ENCODE measurements around the gene FGFR2. TPM values are rescaled to one million over a fixed set of nuclear protein-coding genes. Genes with fewer than 3 reads are reported as not detected.

Gene FGFR2
- total RNA-seq, 1 donor from 2014 or later: 4.4 TPM

DNA sequence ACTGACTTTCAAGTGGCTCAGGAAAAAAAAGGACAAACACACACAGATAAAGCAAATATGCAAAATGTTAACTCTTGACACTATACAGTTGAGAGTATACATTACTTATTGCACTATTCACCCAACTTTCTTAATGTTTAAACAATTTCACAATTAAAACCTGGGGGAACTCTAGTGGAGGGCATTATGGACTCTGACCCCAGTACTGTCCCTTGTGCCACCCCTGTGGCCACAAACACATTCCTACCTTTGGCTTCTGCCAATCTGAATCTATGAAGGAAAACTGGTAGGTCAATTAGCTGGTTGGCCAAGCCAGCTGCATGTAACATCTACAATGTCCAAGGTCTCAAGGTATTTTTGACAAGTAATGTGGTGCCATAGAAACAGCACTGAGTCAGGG, 7.5 kb upstream of the FGFR2 start:
- intact Hi-C loops (cut with DNase I): loop anchor here (10.0 kb wide), 1 partner anchor 129 kb away; no protein-coding TSS in a partner anchor
- Histone ChIP-seq H3K27ac (no peak overlapping the region), H3K4me1 (no peaks in the 10 kb centered on the region), H3K9me3 (no peaks in the 10 kb centered on the region), H3K27me3 (no peaks in the 10 kb centered on the region), H3K36me3 (no peaks in the 10 kb centered on the region), H3K4me3 (no peak overlapping the region)
- TF ChIP-seq, protein P1, sequence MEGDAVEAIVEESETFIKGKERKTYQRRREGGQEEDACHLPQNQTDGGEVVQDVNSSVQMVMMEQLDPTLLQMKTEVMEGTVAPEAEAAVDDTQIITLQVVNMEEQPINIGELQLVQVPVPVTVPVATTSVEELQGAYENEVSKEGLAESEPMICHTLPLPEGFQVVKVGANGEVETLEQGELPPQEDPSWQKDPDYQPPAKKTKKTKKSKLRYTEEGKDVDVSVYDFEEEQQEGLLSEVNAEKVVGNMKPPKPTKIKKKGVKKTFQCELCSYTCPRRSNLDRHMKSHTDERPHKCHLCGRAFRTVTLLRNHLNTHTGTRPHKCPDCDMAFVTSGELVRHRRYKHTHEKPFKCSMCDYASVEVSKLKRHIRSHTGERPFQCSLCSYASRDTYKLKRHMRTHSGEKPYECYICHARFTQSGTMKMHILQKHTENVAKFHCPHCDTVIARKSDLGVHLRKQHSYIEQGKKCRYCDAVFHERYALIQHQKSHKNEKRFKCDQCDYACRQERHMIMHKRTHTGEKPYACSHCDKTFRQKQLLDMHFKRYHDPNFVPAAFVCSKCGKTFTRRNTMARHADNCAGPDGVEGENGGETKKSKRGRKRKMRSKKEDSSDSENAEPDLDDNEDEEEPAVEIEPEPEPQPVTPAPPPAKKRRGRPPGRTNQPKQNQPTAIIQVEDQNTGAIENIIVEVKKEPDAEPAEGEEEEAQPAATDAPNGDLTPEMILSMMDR (IDR thresholded peaks at IDR 0.05): no peak
- DNase-seq (ENCODE audit: low spot score in 2 of 2): no peak

DNA sequence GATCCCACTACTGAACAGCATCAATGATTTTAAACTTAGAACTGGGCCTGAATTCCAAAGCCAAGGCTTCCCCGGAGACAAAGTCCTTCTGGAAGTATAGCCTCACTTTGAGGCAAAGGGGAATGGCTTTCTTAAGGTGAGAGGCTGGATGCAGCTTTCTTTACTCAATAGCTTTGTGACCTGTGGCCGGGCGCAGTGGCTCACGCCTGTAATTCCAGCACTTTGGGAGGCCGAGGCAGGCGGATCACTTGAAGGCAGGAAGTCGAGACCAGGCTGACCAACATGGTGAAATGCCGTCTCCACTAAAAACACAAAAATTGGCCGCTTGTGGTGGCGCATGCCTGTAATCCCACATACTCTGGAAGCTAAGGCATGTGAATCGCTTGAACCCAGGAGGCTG, 3.2 kb upstream of the FGFR2 start:
- no peaks in the 10 kb centered on the region for H3K9me3 ChIP-seq
- H3K4me3 ChIP-seq: no peak overlapping the region
- H3K27me3 ChIP-seq: no peaks in the 10 kb centered on the region
- intact Hi-C loops (cut with DNase I): loop anchor here (10.0 kb wide), 1 partner anchor 133 kb away; no protein-coding TSS in a partner anchor
- H3K4me1 ChIP-seq: no peaks in the 10 kb centered on the region
- TF ChIP-seq, protein P1 (IDR thresholded peaks at IDR 0.05): no peak
- no peak for DNase-seq (ENCODE audit: low spot score in 2 of 2)
- no peak overlapping the region for H3K27ac ChIP-seq
- no peaks in the 10 kb centered on the region for H3K36me3 ChIP-seq

DNA sequence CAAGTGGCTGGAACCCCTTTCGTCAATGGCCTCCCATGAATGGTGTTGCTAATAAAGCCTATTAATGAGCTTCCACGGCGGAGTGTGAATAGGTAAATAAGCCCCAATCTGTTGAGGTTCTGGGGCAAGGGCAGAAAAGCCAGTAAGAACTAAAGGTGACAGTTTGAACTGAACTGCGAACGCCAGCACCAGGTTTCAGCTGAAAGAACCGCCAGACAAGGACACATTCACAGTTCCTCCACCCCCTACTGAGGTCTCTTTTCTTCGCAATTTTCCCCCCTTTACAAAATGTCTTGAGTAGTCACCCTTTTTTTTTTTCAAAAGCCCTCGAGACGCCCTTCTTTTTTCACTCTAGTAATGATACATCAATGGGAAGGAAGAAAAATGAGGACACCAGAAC, 2.4 kb upstream of the FGFR2 start:
- DNase-seq (ENCODE audit: low spot score in 2 of 2): no peak
- H3K4me3 ChIP-seq: no peak overlapping the region
- intact Hi-C loops (cut with DNase I): loop anchor here (10.0 kb wide), 1 partner anchor 134 kb away; no protein-coding TSS in a partner anchor
- TF ChIP-seq, protein P1 (IDR thresholded peaks at IDR 0.05): no peak
- H3K9me3 ChIP-seq: no peaks in the 10 kb centered on the region
- no peaks in the 10 kb centered on the region for H3K36me3 ChIP-seq
- H3K27ac ChIP-seq: no peak overlapping the region
- peaks cover 0 to 3% of the 10 kb centered on the region in 2 donors for H3K4me1 ChIP-seq
- no peaks in the 10 kb centered on the region for H3K27me3 ChIP-seq

DNA sequence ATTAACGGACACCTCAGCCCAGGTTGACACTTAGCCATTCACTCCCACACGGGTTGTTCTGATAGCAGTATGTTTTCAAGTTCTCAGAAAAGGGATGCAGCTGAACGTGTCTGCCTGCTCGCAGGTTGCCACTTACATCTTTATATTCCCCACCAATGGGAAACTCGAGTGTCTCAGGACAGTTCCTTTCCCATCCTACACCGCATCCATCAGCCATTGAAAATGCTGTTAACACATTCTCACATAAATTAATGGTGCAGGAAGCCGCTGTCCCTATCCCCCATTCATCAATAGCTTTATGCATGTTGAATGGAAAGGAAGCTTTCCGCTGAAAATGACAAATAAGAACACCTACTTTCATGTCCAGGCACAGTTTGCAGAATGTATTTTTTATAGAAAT, 1.7 kb upstream of the FGFR2 start:
- Histone ChIP-seq H3K9me3 (no peaks in the 10 kb centered on the region), H3K36me3 (no peaks in the 10 kb centered on the region), H3K4me3 (no peak overlapping the region), H3K27me3 (no peaks in the 10 kb centered on the region), H3K4me1 (peaks cover 0 to 3% of the 10 kb centered on the region in 2 donors), H3K27ac (no peak overlapping the region)
- TF ChIP-seq, protein P1 (IDR thresholded peaks at IDR 0.05): no peak
- DNase-seq (ENCODE audit: low spot score in 2 of 2): no peak
- intact Hi-C loops (cut with DNase I): loop anchor here (5.0 to 10.0 kb wide), 2 partner anchors 67 to 135 kb away; no protein-coding TSS in a partner anchor

DNA sequence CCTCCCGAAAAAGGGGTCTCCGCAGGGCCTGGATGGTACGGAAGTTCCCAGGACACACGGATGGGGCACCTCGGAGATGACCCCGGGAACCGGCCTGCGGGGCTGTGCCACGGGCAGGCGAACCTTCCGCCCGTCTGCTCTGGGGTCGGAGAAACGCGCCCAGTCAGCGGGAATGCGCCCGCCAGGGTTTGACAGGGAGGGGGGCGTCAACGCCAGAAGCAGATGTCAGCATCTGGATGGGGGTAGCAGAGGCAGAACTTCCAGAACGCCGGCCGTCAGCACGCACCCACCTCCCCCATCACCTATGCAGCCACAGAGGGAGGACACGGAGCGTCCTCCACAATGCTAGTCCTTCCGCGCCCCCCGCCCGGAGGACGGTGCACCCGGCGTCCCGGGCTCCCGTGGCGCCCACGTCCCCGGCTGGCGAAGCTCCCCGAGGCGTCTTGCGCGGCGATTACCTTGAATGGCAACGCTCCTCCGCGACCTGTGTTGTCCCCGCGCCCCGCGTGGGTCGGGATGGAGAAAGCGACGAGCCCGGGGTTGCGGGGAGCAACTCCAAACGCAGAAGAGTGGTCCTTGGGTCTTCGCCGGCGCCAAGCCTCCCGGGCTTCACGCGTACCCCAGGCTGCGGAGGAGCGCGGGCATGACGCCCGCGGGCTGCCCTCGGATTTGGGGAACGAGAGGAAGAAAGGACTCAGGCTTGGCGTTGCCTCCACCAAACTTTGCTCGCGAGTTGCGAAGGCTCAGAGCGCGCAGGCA, 561 bp downstream of the FGFR2 start:
- no peaks in the 10 kb centered on the region for H3K36me3 ChIP-seq
- H3K27me3 ChIP-seq: no peaks in the 10 kb centered on the region
- peak overlapping the region; percentile 66 to 69 for H3K4me3 ChIP-seq
- TF ChIP-seq, protein P1 (IDR thresholded peaks at IDR 0.05): no peak
- H3K4me1 ChIP-seq: peaks cover 0 to 3% of the 10 kb centered on the region in 2 donors
- DNase-seq (ENCODE audit: low spot score in 2 of 2): no peak
- H3K9me3 ChIP-seq: no peaks in the 10 kb centered on the region
- peak overlapping the region; percentile 66 to 83 for H3K27ac ChIP-seq
- intact Hi-C loops (cut with DNase I): loop anchor here (1.0 to 5.0 kb wide), 2 partner anchors 70 to 137 kb away; no protein-coding TSS in a partner anchor

Data from ascending aorta (tissue), 2 donors.